NCI-H1694 treated with DMSO at 0.1 percent for 48 hours (cell line): ENCODE measurements around the gene CPLX4.
"Not testable (repeated sequence)": the region's sequence is repeated elsewhere in the genome, so short reads cannot be mapped to it uniquely, and the experiment has no call there.

ENCODE experiments used
- DNase-seq: peaks from one replicate; lab custom pipeline; 2025; lab: John Stamatoyannopoulos, UW

Gene CPLX4

GRCh38 chr18:59269563-59270119 is 48.8 kb downstream of the CPLX4 start:
- DNase-seq: no peak

DNA sequence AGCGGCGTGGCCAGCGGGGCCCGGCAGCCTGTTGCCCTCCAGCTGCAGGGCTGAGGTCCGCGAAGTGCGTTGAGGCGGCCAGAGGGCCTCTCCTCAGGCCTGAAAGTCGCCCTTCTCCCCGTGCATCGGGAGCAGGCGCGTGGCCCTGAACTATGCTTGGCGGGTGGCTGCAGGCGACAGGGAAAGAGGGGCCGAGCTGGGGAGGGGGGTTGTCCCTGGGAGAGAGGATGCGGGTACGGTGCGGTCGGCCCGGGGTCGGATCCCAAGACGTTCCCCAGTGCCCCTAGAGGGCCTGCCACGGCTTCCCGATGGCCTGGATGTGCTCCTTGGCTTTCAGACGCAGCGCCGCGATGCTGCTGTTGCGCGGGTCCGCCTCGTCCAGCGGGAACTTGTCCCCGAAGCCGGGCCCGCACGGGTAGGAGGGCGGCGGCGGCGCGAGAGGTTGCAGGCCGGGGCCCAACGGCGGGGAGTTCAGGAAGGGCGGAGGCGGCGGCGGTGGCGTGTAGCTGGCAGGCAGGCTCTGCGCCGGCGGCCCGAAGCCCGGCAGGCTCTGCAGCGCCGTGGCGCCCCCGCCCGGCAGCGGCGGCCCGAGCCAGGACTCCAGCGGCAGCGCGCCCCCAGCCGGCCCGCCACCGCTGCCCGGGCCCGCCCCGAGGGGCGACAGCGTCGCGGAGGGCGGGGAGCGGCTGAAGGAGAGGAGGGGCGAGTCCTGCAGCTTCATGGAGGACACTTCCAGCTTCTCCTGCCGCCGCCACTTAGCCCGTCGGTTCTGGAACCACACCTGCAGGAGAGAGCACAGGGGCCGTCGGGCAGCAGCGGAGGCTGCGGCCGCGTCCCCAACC is 49.5 kb downstream of the CPLX4 start:
- no peak for DNase-seq

GRCh38 chr18:59268127-59268720 is 50.2 kb downstream of the CPLX4 start:
- DNase-seq: no peak

- no peak for DNase-seq
Measured at GRCh38 chr18:59267503-59268126, 50.8 kb downstream of the CPLX4 start.

GRCh38 chr18:59266886-59267502 is 51.5 kb downstream of the CPLX4 start:
- no peak for DNase-seq

DNA sequence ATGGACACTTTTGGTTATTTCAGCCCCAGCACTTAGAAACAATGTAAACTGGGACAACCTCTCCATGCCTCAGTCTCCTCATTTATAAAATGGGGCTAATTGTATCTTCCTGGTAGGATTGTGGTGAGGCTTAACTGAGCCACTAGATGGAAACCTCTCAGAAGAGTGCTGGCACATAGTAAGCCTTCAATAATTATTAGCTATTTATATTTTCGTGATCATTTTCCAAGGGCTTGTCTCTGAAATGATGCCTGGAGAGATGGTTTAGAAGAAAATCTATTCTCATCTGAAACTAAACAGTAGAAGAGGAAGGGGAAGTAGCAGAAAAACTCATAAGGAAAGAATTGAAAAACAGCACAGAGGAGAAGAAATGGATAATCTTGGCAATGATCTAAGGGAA is 52.0 kb downstream of the CPLX4 start:
- no peak for DNase-seq

DNA sequence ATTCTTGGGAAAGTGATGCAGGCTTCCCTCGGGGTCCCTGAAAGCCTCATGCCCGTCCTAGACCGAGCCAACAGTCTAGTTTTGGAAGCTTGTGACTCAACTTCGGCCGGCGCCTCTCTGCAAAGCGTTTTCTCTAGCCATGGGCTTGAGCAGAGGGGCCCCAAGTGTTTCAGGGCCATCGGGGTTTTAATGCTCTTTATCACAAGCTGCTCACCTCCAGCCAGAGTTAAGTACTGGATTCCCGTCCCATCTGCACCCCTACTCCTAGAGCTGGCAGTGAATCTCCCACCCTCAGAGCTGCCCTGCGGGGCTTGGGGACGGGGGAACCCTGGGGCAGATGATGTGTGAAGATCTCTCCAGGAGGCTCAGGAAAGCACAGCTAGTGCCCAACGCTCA is 52.5 kb downstream of the CPLX4 start:
- DNase-seq: no peak

- peak; percentile 18 for DNase-seq
Measured at GRCh38 chr18:59265246-59265973, 53.0 kb downstream of the CPLX4 start.

DNA sequence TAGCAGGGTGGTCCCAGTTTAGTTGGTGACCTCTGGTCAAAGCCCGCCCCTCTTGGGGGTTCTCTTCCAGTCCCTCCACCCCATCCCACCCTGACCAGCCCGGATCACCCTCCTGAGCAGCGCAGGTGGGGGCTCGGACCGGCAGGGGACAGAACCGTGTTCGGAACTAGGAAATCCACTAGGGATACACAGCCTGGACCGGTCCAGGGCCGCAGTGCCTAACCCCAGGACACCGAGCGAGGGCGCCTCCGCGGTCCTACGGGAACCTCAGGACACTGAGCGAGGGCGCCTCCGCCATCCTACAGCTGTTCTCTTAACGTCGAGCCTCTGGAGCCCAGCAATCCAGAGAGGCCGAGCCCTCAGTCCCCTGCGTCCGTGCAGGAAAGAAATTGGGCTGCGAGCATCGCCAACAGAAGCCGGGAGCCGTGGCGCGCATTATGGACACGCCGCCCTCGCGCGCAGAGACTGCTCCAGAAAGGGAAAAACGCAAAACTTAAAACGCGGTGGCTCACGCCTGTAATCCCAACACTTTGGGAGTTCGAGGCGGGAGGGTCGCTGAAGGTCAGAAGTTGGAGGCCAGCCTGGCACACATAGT is 53.7 kb downstream of the CPLX4 start:
- no peak for DNase-seq

DNA sequence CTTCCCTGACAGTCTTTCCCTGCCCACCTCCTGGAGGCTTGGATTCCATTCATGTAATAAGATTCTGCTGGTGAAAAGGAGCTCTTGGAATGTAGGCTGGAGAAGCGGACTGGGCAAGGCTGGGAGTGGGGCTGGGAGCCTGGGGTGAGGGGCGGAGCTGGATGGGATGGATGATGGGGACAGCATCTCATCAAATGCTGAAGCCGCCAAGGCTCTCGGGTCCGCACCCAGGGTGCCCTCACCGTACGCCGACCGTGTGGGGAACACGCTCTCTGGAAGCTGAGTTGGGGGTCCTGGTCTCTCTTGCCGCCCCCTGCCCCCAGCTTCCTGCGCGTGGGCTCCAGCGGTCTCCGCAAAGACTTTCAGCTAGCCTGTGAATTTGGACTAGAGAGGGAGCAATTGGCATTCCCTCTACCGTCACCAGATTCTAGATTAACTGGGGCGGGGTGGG is 54.3 kb downstream of the CPLX4 start:
- DNase-seq: no peak

DNA sequence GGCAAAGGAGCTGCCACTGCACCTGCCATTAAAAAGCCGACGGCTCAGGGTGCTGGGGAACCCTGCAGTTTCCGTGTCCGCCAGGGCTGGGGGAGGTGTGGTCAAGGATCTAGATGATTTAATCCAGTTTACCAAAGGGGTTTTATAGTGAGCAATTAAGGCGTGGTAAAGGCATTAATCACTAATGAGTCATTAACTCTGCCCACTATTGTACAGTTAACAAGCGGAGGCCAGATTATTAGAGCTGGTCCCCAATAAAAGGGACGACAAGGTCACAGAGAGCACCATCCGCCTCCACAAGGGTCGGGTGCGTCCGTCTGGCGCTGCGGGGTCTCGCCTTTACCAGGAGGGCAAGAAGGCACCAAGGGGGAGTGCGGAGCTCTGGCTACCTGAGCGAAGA is 54.8 kb downstream of the CPLX4 start:
- no peak for DNase-seq

- not testable (repeated sequence) for DNase-seq
Measured at GRCh38 chr18:59262243-59262642, 56.2 kb downstream of the CPLX4 start.

DNA sequence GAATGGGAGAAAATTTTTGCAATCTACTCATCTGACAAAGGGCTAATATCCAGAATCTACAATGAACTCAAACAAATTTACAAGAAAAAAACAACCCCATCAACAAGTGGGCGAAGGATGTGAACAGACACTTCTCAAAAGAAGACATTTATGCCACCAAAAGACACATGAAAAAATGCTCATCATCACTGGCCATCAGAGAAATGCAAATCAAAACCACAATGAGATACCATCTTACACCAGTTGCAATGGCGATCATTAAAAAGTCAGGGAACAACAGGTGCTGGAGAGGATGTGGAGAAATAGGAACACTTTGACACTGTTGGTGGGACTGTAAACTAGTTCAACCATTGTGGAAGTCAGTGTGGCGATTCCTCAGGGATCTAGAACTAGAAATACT is 56.6 kb downstream of the CPLX4 start:
- DNase-seq: not testable (repeated sequence)

DNA sequence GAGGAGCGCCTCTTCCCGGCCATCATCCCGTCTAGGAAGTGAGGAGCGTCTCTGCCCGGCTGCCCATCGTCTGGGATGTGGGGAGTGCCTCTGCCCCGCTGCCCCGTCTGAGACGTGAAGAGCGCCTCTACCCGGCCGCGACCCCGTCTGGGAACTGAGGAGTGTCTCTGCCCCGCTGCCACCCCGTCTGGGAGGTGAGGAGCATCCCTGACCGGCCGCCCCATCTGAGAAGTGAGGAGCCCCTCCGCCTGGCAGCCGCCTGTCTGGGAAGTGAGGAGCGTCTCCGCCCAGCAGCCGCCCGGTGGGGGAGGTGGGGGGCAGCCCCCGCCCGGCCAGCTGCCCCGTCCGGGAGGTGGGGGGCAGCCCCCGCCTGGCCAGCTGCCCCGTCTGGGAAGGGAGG is 63.0 kb downstream of the CPLX4 start:
- not testable (repeated sequence) for DNase-seq

DNA sequence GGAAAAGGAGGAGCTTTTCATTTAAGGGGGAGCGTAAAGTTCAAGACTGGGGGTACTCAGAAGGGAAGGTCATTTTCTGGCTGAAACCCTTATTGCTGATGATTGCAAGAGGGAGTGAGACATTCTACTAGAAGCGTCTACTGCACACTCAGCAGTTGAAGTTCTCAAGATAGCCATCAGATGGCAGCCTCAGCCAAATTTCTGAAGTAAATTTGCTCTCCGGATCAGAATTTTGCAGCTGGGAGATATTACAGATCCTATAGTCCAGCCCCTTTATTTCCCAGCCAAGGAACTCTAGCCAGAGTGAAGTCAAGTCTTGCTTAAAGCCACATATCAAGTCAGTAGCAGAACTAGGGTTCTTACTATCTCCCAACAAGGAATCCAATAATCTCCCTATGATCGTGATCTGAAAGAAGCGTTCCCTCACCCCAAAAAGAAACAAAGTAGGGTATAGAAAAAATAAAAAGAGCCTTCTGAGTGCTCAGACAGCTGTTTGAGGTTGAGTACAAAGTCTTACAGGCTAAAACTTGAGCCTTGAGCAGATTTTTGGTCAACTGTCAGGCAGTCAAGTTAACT is 69.2 kb downstream of the CPLX4 start:
- DNase-seq: peak; percentile 61

GRCh38 chr18:59246796-59247195 is 71.7 kb downstream of the CPLX4 start:
- no peak for DNase-seq
